Stimulated activated naive CD4-positive, alpha-beta T cell treated with Interleukin-2 at 50 U/mL for 16 hours (primary cell): Measurements from ENCODE around the gene TOMM6.

Source experiments
- DNase-seq: peaks from one replicate; lab custom pipeline; 2025; lab: John Stamatoyannopoulos, UW

Gene TOMM6

GRCh38 chr6:41787219-41787917 is at the start of gene TOMM6:
TOMM6 (plus strand) TSS chr6:41787694; CDS start chr6:41787698, 4 bp downstream.
- peak; percentile 92 for DNase-seq

- DNase-seq: no peak
These were observed 48.5 kb upstream of the TOMM6 start for GRCh38 chr6:41739041-41739440.

- DNase-seq: no peak
These were observed 46.9 kb upstream of the TOMM6 start for GRCh38 chr6:41740366-41741162.

- DNase-seq: no peak
These were observed 45.6 kb upstream of the TOMM6 start for GRCh38 chr6:41741625-41742490.

- no peak for DNase-seq
These were observed 43.9 kb upstream of the TOMM6 start for GRCh38 chr6:41743406-41744235.

GRCh38 chr6:41744236-41744787 is 43.2 kb upstream of the TOMM6 start:
- DNase-seq: no peak

- no peak for DNase-seq
These were observed 41.4 kb upstream of the TOMM6 start for GRCh38 chr6:41746107-41746506.

GRCh38 chr6:41747256-41748101 is 40.0 kb upstream of the TOMM6 start, which contains the start of gene PGC:
PGC (minus strand) TSS chr6:41747397; CDS start chr6:41747334, 63 bp downstream.
- DNase-seq: no peak

GRCh38 chr6:41748102-41748477 is 39.4 kb upstream of the TOMM6 start:
- no peak for DNase-seq

GRCh38 chr6:41748542-41748941 is 39.0 kb upstream of the TOMM6 start:
- no peak for DNase-seq

GRCh38 chr6:41750374-41750773 is 37.1 kb upstream of the TOMM6 start:
- DNase-seq: no peak

- DNase-seq: no peak
These were observed 31.6 kb upstream of the TOMM6 start for GRCh38 chr6:41755895-41756294.

GRCh38 chr6:41756354-41756753 is 31.1 kb upstream of the TOMM6 start:
- DNase-seq: no peak

GRCh38 chr6:41757271-41757670 is 30.2 kb upstream of the TOMM6 start:
- no peak for DNase-seq

GRCh38 chr6:41757931-41758640 is 29.4 kb upstream of the TOMM6 start:
- no peak for DNase-seq

GRCh38 chr6:41758641-41759035 is 28.9 kb upstream of the TOMM6 start:
- no peak for DNase-seq

- no peak for DNase-seq
These were observed 28.2 kb upstream of the TOMM6 start for GRCh38 chr6:41759106-41759904.

- no peak for DNase-seq
These were observed 27.5 kb upstream of the TOMM6 start for GRCh38 chr6:41759905-41760579.
